SK-N-MC (cell line): ENCODE measurements around the gene IFNLR1.

ENCODE experiments used
- DNase-seq: peaks from one replicate; pipeline ENCODE4 v3.0.0-alpha.2; 2011; ENCODE audit warnings: low read depth, low spot score
- H3K27ac ChIP-seq: fragments of 200-600 bp; sonication (generic); 2 replicates; pipeline ENCODE4 v1.5.1; 2016; ENCODE audit warnings: mixed run types
- H3K36me3 ChIP-seq: fragments of 200-600 bp; sonication (generic); 2 replicates; pipeline ENCODE4 v1.6.1; 2017; ENCODE audit warnings: antibody characterized with exemption, low read length, mixed read lengths; ENCODE audit not compliant: insufficient read depth
- H3K4me3 ChIP-seq: fragments of 200-600 bp; sonication (generic); 2 replicates; pipeline ENCODE4 v1.5.1; 2016
- H3K9ac ChIP-seq: fragments of 200-600 bp; sonication (generic); 2 replicates; pipeline ENCODE4 v1.8.0; 2017; ENCODE audit warnings: mixed run types, mixed read lengths; ENCODE audit not compliant: insufficient read length
- H3K9me3 ChIP-seq: fragments of 200-600 bp; sonication (generic); 2 replicates; pipeline ENCODE4 v1.6.1; 2017; ENCODE audit warnings: low read depth, mild to moderate bottlenecking, antibody characterized with exemption, low read length, moderate library complexity, mixed read lengths
- EZH2 ChIP-seq: fragments of 200-600 bp; sonication (generic); IDR thresholded peaks from one replicate; pipeline ENCODE4 v1.6.1; 2017; ENCODE audit warnings: antibody characterized with exemption
- FOXP2 ChIP-seq: optimal IDR thresholded peaks from 2 replicates; pipeline ENCODE3; 2011; ENCODE audit warnings: mild to moderate bottlenecking, moderate library complexity; ENCODE audit not compliant: insufficient read depth; ENCODE audit errors: extremely low read length, control extremely low read depth
- POLR2AphosphoS5 ChIP-seq: IDR thresholded peaks from 2 replicates; pipeline ENCODE4 v1.6.1; 2012; ENCODE audit warnings: mild to moderate bottlenecking, low read depth, low read length, borderline replicate concordance

IFNLR1 gene

GRCh38 chr1:24127801-24128363, 59.2 kb downstream of the IFNLR1 start:
- Histone ChIP-seq H3K36me3 (no peaks in the 10 kb centered on the region), H3K9ac (no peak overlapping the region), H3K27ac (no peak overlapping the region), H3K4me3 (no peak overlapping the region), H3K9me3 (no peaks in the 10 kb centered on the region)
- no peak for DNase-seq
- no peak for TF ChIP-seq POLR2AphosphoS5
- no peak for TF ChIP-seq FOXP2
- TF ChIP-seq EZH2 = no peak

- Histone ChIP-seq H3K36me3 (no peaks in the 10 kb centered on the region), H3K27ac (no peak overlapping the region), H3K9ac (no peak overlapping the region), H3K4me3 (no peak overlapping the region), H3K9me3 (no peaks in the 10 kb centered on the region)
- TF ChIP-seq EZH2 (no peak), POLR2AphosphoS5 (no peak), FOXP2 (no peak)
- DNase-seq = no peak
These were observed 59.8 kb downstream of the IFNLR1 start for GRCh38 chr1:24127134-24127800.

- H3K9ac ChIP-seq = no peak overlapping the region
- DNase-seq = no peak
- no peak overlapping the region for H3K4me3 ChIP-seq
- no peak overlapping the region for H3K27ac ChIP-seq
- no peaks in the 10 kb centered on the region for H3K36me3 ChIP-seq
- no peak for TF ChIP-seq EZH2
- TF ChIP-seq FOXP2 = no peak
- no peak for TF ChIP-seq POLR2AphosphoS5
- no peaks in the 10 kb centered on the region for H3K9me3 ChIP-seq
These were observed 60.4 kb downstream of the IFNLR1 start for GRCh38 chr1:24126672-24127023.

- Histone ChIP-seq H3K4me3 (no peak overlapping the region), H3K9me3 (no peaks in the 10 kb centered on the region), H3K36me3 (no peaks in the 10 kb centered on the region), H3K27ac (no peak overlapping the region), H3K9ac (no peak overlapping the region)
- DNase-seq = no peak
- TF ChIP-seq POLR2AphosphoS5 = no peak
- no peak for TF ChIP-seq FOXP2
- TF ChIP-seq EZH2 = no peak
These were observed 60.9 kb downstream of the IFNLR1 start for GRCh38 chr1:24126018-24126671.

GRCh38 chr1:24125456-24125855, 61.6 kb downstream of the IFNLR1 start:
- no peak for DNase-seq
- H3K9ac ChIP-seq = no peak overlapping the region
- TF ChIP-seq FOXP2 (no peak), POLR2AphosphoS5 (no peak), EZH2 (no peak)
- no peak overlapping the region for H3K27ac ChIP-seq
- H3K4me3 ChIP-seq = no peak overlapping the region
- H3K9me3 ChIP-seq = no peaks in the 10 kb centered on the region
- no peaks in the 10 kb centered on the region for H3K36me3 ChIP-seq

- DNase-seq = no peak
- Histone ChIP-seq H3K9me3 (no peaks in the 10 kb centered on the region), H3K4me3 (no peak overlapping the region), H3K9ac (no peak overlapping the region), H3K36me3 (no peaks in the 10 kb centered on the region), H3K27ac (no peak overlapping the region)
- no peak for TF ChIP-seq EZH2
- no peak for TF ChIP-seq FOXP2
- TF ChIP-seq POLR2AphosphoS5 = no peak
These were observed 62.1 kb downstream of the IFNLR1 start for GRCh38 chr1:24124980-24125379.

- H3K4me3 ChIP-seq = no peak overlapping the region
- no peaks in the 10 kb centered on the region for H3K9me3 ChIP-seq
- TF ChIP-seq POLR2AphosphoS5 (no peak), FOXP2 (no peak), EZH2 (no peak)
- H3K9ac ChIP-seq = no peak overlapping the region
- no peak for DNase-seq
- H3K36me3 ChIP-seq = no peaks in the 10 kb centered on the region
- H3K27ac ChIP-seq = no peak overlapping the region
These were observed 63.5 kb downstream of the IFNLR1 start for GRCh38 chr1:24123611-24124010.

- TF ChIP-seq EZH2 = no peak
- TF ChIP-seq POLR2AphosphoS5 = no peak
- no peak for TF ChIP-seq FOXP2
These were observed 64.3 kb downstream of the IFNLR1 start for GRCh38 chr1:24122776-24123175.

More at GRCh38 chr1:24122776-24123175, 64.3 kb downstream of the IFNLR1 start:
- Histone ChIP-seq H3K27ac (no peak overlapping the region), H3K4me3 (no peak overlapping the region), H3K9ac (no peak overlapping the region), H3K9me3 (no peaks in the 10 kb centered on the region), H3K36me3 (no peaks in the 10 kb centered on the region)
- DNase-seq = no peak
